Activated T-cell treated with anti-CD3 and anti-CD28 coated beads for 48 hours (primary cell): ENCODE data around the gene GPRASP3.

ENCODE experiments used
- DNase-seq: peaks from one replicate; pipeline ENCODE4 v3.0.0-alpha.2; 2020; ENCODE audit warnings: low read depth

Gene GPRASP3

DNA sequence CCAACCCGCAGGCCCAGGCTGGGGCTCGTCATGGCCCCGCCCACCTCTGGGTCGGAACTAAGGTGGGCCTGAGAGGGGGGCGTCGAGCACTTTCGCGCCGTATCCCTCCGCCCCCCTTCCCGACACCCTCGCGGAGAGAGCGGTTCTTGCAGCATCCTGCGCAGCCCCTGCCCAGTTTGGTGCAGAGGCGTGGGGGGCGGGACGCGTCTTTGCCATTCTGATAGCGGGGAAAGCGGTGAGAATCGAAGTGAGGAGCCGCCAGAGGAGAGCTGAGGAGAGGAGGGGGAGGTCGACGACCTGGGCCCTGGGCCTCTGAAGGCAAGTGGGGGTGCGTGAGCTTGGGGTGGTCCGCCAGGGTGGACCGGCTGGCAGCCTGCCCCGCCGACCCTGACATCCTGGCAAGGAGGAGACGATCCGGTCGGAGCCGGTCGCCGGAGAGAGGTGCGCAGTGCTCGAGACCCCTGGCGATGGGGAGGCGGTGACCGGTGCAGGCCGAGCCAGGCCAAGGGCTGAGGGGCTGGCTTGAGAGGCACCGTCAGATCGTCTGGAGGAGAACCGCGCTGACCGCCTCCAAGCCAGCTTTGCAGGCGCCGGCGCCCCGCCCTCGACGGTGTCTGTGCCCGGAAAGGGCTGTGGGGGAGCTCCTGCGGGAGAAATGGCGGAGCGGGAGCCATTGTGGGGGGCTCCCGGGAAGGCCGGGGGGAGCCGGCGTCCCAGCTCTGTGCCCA, 25.5 kb downstream of the GPRASP3 start:
- peak; percentile 2 for DNase-seq

DNA sequence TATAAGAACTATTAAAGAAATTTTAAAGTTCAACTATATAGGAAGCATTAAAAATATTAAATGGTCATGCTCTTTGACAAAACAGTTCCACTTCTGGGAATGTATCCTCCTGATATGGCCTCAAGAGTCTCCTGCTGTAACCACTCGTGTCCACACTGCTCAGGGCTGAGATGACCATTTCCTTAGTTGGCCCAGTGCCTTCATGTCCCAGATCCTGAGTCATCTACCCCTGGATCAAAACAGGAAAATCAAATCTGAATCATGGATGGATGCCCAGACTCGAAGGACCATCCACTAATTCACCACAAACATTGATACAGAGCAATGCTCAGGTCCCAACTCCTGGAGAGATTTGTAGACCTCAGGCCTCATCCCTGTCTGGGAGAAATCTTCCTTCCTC, 44.7 kb downstream of the GPRASP3 start:
- DNase-seq = no peak

GRCh38 chrX:102765809-102766208, 45.3 kb downstream of the GPRASP3 start:
- DNase-seq = no peak

- DNase-seq = no peak
Observed at GRCh38 chrX:102767287-102767686, 46.7 kb downstream of the GPRASP3 start.

GRCh38 chrX:102768987-102769761, 48.6 kb downstream of the GPRASP3 start:
- DNase-seq = peak; percentile 69
